ENCODE data around the gene ARHGAP30. TPM values are rescaled to one million over a fixed set of nuclear protein-coding genes. Genes with fewer than 3 reads are reported as not detected.

Gene ARHGAP30
- total and polyA plus RNA-seq, 2 of the 8 experiments (the other 6 are each of a cell fraction or from before 2014, with no cell fraction given) = 0.27 to 0.39 TPM

DNA sequence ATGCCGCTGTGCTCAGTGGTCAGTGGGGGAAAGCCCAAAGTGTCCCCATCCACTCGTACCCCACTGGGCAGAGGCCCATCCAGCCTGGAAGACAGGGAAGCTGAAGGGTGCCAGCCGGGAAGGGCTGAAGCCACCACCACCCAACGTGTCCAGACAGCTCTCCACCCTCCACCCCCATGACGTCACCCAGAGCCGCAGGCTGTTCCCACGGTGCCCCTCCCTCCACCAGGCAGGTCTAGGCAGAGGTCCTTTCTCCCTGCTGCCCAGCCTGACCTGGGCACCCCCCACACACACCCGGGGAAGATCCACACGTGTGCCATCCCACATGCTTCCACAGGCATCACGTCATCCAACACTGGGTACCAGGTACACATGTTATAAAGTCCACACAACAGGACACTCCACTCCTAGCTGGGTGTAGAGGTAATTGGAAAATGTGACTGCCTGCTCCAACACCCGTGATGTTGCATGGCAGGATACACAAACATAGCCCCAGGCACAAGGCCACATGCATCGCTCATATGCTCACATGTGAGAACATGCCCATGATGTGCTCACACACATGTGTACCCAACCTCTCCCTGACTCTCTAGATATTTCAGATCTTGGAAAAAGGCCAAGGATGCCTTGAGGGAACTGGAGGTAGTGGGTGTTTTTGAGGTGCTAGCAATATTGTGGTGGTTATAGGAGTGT lies 5.1 kb upstream of the ARHGAP30 start (continued):
- TF ChIP-seq RAD21 (IDR thresholded peaks at IDR 0.05 in 1 of 2, conservative IDR thresholded peaks at IDR 0.05 in 1 of 2; ENCODE audit: low read depth in 2 of 2, low read length in 2 of 2) (no peak), YY1 (IDR thresholded peaks at IDR 0.05; ENCODE audit: low read depth, low read length) (no peak), BCL11A (IDR thresholded peaks at IDR 0.05; ENCODE audit: low read depth in 2 of 2, low read length in 2 of 2) (no peak), EGR1 (IDR thresholded peaks at IDR 0.05; ENCODE audit: borderline replicate concordance, low read depth, low read length) (no peak), ZNF274 (IDR thresholded peaks at IDR 0.05; ENCODE audit: borderline replicate concordance, extremely low read depth, low read length) (no peak), POLR2AphosphoS5 (IDR thresholded peaks at IDR 0.05; ENCODE audit: low read depth, low read length) (no peak), MAFK (IDR thresholded peaks at IDR 0.05; ENCODE audit: low read depth, low read length) (no peak), CTBP2 (IDR thresholded peaks at IDR 0.05; ENCODE audit: borderline replicate concordance, insufficient read depth, insufficient read length, low read length) (no peak), HDAC6 (IDR thresholded peaks at IDR 0.05; ENCODE audit: low read depth, low read length) (no peak)

All from H1 (cell line).